GM21723 (cell line): Measurements from ENCODE around the gene PLS1.
"Not testable (repeated sequence)": the region's sequence is repeated elsewhere in the genome, so short reads cannot be mapped to it uniquely, and the experiment has no call there.

Experiments used
- ATAC-seq: cut with Tn5 transposase; IDR thresholded peaks from one replicate; pipeline ENCODE4 v1.9.1; 2021; ENCODE audit warnings: mild to moderate bottlenecking, moderate library complexity; ENCODE audit not compliant: unreplicated experiment

Gene PLS1, protein sequence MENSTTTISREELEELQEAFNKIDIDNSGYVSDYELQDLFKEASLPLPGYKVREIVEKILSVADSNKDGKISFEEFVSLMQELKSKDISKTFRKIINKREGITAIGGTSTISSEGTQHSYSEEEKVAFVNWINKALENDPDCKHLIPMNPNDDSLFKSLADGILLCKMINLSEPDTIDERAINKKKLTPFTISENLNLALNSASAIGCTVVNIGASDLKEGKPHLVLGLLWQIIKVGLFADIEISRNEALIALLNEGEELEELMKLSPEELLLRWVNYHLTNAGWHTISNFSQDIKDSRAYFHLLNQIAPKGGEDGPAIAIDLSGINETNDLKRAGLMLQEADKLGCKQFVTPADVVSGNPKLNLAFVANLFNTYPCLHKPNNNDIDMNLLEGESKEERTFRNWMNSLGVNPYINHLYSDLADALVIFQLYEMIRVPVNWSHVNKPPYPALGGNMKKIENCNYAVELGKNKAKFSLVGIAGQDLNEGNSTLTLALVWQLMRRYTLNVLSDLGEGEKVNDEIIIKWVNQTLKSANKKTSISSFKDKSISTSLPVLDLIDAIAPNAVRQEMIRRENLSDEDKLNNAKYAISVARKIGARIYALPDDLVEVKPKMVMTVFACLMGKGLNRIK

DNA sequence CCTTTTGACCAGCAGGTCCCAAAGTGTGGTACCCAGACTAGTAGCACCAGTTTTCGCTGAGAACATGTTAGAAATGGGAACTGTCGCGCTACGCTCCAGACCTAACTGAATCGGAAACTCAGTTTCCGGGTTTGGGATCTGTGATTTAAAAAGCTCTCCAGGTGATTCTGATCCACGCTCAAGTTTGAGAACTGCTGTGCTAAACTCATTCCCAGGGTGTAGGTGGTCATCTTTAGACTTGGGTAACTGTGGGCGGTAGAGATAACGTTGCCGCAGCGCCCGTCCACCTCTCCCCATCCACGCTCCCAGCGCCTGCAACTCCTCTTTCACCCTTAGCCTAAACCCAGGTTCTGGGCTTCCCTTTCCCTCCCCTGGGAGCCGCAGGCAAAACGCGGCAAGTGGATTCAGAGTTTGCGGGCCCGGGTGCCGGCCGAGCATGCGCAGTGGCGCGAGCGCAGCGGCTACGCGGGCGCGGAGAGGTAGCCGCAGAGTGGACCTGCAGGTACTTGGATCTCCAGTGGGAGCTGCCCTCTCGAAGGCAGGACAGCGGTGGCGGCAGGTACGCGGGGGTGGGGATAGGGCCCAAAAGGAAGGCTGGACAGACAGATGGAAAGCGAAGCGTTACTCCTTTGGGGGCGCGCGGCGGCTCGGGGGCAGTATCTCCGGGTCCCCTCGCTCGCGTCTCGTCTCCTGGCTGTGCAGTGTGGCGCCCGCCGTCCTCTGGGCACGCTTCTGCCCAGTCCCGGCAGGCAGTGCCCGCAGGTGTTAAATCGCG lies at the start of gene PLS1:
Gene PLS1, plus strand, starts transcription at position 443 of the 775 bp plus-strand sequence. CDS start 67,845 bp downstream, outside the sequence.
- ATAC-seq: peak; percentile 92

DNA sequence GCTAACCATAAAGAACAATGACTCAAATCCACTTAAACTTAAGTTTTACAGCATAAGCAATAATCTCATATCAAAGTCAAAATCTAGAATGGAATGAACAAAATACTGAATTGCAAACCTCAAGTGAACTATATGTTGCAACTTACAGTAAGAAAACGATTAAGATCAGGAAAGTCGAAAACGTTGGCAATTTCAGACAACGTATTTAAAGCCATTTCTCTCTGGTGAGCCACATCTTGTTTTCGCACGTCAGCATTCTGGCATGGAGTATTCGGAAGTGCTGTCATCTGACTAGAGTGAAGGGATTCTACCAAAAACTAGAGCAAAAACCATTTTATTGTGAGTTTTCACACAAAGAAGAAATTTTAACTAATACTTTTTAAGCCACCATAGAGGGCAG lies 46.2 kb upstream of the PLS1 start:
- ATAC-seq: no peak

DNA sequence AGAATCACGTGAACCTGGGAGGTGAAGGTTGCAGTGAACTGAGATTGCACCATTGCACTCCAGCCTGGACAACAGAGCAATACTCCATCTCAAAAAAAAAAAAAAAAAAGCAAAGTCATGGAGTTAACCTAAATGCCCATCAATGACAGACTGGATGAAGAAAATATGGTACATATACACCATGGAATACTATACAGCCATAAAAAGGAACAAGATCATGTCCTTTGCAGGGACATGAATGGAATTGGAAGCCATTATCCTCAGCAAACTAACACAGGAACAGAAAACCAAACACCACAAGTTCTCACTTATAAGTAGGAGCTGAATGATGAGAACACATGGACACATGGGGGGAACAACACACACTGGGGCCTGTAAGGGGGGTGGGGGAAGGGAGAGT lies 43.6 kb upstream of the PLS1 start:
- not testable (repeated sequence) for ATAC-seq

DNA sequence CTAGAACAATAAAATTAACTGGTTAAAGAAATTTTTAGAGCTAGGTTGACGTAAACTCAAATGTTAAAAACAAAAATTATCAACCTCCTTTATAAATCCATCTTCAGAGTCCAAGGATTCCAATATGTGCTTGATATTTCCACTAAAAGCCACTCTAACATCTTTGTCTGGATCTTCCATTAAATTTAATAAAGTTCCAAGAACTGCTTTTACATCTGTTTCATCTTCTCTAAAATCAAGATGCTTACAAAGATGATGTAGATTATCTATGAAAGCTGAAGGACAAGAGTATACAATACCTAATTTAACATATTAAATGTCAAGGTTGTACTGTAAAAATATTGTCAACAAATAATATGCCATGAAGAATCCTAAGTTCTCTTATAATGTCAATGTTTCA lies 42.5 kb upstream of the PLS1 start:
- ATAC-seq: no peak

DNA sequence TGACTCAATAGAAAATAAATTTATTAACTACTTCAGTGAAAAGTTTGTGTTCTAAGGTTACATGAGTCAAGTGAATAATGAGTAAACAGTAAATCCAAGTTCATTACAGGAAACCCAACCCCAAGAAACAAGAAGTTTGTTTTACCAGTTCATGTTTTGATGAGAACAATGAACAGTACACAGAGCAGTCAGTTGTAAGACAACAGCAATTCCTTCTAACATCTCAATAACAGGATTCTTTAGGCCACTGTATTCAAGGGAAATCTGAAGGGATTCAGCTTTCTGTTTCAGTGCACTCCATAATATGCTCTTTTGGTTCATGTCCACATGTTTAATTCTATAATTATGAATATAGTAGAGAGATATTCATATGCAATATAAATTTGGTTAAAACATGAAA lies 36.1 kb upstream of the PLS1 start:
- no peak for ATAC-seq

DNA sequence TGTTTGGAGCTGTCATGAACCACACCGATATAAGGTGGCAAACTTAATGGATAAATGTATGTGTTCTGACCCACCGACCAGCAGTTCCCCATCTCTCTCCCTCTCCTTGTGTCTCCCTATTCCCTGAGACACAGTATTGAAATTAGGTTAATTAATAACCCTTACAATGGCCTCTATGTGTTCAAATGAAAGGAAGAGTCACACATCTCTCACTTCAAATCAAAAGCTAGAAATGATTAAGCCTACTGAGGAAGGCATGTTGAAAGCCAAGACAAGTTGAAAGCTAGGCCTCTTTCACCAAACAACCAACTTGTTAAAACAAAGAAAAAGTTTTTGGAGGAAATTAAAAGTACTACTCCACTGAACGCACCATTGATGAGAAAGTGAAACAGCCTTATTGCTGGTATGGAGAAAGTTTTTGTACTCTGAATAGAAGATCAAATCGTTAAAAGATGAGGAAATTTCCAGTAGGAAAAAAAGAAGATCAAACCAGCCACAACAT lies 32.6 kb upstream of the PLS1 start:
- no peak for ATAC-seq

DNA sequence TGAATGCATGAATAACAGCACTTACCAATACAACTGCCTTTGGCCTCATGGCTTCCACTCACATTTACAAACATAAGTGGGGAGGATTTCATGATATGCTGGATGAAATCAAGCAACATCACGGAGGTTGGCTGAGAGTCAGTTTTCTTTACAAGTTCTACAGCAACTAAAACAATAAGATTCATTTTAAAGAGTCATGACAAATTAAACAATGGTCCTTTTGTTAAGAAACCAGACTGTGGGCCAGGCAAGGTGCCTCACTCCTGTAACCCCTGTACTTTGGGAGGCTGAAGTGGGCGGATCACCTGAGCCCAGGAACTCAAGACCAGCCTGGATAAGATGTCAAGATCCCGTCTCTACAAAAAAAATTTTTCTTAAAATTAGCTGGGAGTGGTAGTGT lies 30.1 kb upstream of the PLS1 start:
- no peak for ATAC-seq

DNA sequence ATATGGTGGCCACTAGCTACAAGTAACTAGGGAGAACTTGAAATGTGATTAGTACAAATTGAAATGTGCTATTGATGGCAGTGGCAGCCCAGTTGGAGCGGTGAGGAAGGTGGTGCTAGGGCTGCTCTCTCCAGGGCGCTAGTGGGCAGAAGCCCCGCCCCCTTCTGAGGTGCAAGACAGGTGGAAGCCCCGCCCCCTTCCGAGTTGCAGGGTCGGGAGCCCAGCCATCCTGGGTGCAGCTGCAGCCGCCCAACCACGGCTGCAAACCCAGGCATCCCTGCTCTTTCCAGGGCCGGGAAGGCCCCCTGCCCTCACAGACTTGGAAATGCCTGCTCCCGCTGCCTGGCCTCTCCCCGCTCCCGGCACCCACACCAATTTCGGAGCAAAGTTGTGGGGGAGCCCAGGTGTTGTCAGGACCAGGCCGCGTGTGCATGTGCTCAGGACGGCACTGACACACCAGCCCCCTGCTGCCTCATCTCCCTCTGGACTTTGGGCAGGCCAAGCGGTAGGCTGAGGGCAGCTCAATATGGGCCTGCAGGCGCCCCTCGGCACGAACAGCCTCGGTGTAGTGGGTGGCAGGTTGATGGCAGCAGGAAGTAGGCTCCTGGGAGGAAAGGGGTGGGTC lies 27.7 kb upstream of the PLS1 start:
- ATAC-seq: no peak

DNA sequence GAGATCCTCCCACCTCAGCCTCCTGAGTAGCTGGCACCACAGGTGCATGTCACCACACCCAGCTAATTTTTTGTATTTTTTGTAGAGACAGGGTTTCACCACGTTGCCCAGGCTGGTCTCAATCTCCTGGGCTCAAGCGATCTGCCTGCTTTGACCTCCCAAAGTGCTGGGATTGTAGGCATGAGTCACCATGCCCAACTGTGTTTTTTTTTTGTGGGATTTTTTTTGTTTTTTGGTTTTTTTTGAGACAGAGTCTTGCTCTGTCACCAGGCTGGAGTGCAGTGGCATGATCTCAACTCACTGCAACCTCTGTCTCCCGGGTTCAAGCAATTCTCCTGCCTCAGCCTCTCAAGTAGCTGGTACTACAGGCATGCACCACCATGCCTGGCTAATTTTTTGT lies 26.8 kb upstream of the PLS1 start:
- ATAC-seq: not testable (repeated sequence)

DNA sequence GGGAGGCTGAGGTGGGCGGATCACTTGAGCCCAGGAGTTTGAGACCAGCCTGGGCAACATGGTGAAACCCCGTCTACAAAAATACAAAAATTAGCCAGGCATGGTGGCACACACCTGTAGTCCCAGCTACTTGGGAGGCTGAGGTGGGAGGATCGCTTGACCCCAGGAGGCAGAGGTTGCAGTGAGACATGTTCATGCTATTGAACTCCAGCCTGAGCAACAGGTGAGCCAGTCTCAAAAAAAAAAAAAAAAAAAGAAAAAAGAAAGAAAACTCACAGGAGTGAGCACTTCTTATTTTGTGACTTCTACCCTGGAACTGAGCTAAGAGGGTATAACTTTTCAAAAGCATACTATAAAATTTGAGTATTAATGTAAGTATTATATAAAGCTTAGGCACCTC lies 22.0 kb upstream of the PLS1 start:
- not testable (repeated sequence) for ATAC-seq

DNA sequence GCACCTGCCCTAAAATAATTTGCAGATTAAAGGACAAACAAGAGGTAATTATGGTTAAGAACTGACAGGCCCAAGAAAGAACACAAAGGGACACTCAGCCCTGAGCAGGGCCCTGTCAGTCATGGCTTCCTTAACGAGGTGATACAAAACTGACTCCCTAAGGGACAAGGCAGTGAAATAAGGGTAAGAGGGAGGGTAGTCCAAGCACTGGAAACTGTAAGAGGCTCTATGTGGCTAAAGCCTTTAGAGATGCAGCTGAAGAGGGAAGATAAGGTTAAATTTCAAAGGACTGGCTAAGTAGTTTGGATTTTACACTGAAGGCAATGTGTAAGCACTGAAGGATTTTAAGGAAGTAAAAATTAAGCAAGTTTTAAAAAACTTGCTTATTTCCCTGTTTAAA lies 21.5 kb upstream of the PLS1 start:
- no peak for ATAC-seq

DNA sequence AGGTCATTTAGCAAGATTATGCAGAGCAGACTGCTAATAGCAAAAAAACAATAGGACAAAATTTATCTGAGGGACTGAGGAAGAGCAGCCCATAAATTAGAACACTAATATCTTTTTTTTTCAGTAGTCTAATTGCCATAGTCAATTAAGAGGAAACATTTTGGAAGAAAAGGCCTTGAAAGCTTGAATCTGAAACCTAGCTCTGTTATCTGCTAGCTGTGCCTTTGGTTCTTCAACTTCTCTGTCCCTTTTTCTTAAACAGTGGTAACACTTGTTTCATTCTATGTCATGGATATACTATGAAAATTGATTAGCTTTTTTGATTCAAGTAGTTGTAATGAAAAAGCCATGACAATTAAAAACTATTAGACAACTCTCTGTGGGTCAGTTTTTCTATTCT lies 19.4 kb upstream of the PLS1 start:
- ATAC-seq: no peak

DNA sequence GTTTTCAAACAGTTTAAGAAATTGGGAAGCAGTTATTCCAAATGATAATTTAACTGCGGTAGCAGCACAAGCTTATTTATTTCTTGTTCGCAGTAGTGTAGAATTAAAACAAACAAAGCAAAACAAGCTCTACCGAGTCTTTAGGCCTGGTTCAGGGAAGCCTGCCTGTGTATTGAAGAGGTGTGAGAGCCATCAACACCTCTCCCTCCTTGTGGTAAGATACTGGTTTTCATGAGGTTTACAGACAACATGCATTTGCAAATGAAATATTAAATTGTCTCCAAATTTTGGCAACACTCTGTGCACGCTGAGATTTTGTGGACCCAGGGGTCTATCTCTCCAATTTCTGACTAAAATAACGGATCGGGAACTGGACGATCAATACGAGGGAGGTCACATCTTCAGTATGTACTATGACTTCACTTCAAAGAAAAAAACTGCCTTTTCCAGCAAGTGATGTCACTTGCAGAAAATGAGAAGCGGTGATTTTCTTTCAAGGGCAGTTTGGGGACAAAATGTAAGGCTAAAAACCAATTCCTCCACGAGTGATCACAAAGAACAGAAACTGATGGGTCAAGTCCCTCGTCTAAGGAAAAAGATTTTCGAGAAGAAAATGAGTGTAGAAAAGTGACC lies 18.4 kb upstream of the PLS1 start:
- ATAC-seq: no peak

DNA sequence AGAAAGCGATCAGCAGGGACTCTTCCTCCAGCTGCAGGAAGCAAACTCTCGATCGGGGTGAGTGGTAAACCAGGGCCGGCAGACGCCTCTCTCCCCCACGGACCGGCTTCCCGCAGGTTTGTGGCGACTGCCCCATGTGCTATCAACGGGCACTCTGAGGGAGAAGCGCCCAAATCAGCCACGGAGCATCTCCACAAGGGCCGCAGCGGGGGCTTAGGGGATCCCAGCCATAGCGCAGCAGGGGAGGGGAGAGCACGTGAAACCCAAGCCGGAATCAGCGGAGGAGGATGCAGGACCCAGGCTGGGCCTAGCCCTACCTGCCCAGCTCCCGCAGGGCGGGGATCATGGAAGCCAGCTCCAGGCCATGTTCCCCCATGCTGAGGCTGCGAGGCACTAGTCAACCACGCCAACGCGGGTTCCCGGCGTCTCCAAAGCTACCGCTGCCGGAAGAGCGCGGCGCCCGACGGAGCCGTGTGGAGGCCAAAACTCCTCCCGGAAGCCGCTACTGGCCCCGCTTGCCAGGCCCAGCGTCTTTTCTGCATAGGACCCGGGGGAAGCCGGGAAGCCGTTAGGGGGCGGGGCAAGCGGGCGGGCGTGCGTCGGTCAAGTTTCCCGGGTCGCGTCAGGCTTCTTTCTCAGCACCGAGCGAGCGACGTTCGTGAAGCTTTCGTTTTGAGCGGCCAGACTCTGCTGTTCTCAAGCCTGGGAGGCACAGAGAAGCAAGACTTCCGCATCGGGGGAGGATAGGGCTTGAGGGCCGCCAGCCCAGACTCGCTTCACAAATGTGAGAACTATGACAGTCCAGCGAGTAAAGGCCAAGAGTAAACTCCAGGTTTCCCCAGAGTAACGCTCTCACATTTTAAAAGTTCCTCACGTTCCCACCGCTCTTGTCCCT lies 17.6 kb upstream of the PLS1 start, which contains the start of gene ATR:
Gene ATR, minus strand, starts transcription at position 405 of the 895 bp plus-strand sequence. Its CDS starts 29 bp downstream, at position 376.
- peak; percentile 96 for ATAC-seq

DNA sequence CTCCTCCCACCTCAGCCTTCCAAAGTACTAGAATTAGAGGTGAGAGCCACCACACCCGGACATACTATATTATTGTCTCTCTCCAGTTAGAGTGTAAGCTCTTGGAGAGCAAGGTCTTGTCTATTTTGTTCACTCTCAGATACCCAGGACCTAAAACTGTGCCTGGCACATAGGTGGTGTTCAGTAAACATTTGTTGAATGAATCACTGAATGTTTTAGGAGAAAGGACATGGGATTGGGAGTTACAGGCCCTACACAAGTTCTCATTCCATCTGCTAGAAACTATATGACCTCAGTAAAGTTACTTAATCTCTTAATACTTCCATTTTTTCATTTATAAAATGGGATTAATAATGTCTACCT lies 16.2 kb upstream of the PLS1 start:
- no peak for ATAC-seq

DNA sequence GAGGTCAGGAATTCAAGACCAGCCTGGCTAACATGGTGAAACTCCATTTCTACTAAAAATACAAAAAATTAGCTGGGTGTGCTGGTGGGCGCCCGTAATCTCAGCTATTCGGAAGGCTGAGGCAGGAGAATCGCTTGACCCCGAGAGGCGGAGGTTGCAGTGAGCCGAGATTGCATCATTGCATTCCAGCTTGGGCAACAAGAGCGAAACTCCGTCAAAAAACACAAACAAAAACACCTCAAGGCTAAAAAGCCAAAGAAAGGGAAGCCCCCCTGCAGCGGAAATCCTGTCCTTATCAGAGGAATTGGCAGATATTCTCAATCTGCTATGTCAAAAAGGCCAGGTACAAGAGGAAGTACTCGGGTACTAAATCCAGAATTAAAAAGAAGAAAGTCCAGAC lies 15.1 kb upstream of the PLS1 start:
- ATAC-seq: not testable (repeated sequence)

DNA sequence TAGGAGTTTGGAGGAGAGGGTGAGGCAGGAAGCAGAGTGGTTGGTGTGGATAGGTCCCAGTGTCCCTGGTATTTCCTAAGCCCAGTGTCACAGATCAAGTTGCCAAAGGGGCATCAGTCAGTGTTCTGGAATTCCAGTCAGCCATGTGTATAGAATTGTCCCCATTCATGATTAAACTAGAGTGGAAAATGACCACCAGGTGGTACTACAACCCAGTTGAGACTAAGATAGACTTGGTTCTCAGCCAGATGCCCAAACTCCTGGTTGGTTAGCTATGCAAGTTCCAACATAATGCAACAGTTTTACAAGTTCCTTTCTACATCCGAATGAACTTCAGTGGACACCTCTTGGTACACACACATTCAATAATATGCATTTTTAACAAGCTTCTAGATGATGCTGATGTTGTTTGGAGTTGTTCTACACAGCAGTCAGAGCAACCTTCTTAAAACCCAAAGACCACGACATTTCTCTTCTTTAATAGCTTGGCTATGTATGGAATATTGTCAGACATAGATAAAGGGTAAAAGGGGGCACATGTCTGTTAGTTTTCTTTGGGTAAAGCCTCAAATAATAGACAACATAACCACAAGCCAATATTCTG lies 9.3 kb upstream of the PLS1 start:
- no peak for ATAC-seq

DNA sequence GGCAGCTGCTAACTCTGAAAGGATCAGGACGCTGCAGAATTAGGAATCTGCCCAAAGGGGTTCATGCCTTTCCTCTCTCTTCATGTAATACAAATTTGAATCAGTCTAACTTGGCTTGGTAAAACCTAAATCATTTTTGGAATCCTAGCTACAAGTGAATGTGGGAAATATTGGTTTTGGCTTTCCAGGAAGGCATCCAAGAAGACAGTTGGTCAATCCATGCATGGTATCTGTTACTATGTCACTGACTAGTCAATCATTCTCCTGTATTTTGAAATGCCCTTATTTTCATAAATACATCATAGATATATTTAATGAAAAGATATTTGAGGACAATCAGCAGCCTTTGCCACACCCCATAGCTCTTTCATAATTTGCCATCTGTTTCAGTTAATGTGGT lies 7.5 kb upstream of the PLS1 start:
- no peak for ATAC-seq

DNA sequence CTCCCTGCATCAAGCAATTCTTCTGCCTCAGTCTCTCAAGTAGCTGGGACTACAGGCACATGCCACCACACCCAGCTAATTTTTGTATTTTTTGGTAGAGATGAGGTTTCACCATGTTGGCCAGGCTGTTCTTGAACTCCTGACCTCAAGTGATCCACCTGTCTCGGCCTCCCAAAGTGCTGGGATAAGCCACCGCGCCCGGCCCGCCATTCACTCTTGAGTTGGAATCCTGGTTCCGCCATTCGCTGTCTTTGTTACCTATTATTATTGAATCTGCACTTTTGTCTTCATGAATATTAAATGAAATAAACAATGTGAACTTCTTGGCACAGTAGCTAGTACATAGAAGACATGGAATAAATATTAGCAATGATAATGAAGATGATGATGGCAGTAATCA lies 3.9 kb upstream of the PLS1 start:
- not testable (repeated sequence) for ATAC-seq
